ENCODE results near the gene PRTN3.

PRTN3 gene

DNA sequence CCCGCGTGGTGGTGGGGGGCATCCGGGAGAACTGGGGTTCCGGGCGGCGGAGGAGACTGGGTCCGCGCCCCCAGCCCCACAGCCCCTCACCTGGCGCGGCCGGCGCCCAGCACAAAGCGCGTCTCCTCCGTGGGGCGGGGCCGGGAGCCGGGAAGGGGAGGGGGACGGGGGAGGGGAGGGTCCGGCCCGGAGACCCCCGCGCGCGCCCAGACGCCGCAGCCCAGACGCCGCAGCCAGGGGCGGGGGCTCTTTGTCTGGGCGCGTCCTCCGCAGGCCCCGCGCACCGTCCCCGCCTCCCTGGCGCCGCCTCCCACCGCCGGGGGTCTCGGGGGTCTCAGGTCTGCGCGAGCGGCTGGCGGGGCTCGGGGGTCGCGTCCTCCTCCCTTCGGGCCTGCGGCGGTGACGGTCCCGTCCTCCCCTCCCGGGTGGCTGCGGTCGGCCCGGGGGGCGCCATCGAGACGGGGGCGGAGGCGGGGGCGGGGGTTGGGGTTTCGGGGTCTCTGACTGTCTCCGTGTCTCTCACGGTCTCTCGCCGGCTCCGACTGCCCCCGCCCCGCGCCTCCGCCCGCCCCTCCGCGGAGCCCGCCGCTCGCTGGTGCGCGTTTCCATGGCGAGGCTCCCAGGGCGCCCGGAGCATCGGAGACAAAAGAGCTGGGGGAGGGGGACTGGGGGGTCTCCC is 18.8 kb upstream of the PRTN3 start, which contains the start of gene PLPPR3:
Gene PLPPR3, minus strand, starts transcription at position 131 of the 679 bp plus-strand sequence. CDS start 396 bp downstream, outside the sequence.
- H3K27me3 ChIP-seq (ENCODE audit: insufficient read depth, insufficient read length) = no peaks in the 10 kb centered on the region
- H3K4me3 ChIP-seq (ENCODE audit: insufficient read length, low read depth) = peak within 1 kb of the TSS; percentile 48
- H3K4me1 ChIP-seq (ENCODE audit: insufficient read depth, insufficient read length) = peaks cover 10% of the 10 kb centered on the region
- no peaks in the 10 kb centered on the region for H3K9me3 ChIP-seq (ENCODE audit: insufficient read depth, low read length)
- no peak for DNase-seq (ENCODE audit: low read depth, low spot score)
- peaks cover 8% of the 10 kb centered on the region for H3K36me3 ChIP-seq (ENCODE audit: insufficient read depth, insufficient read length, low read length)
- TF ChIP-seq SUZ12 (IDR thresholded peaks at IDR 0.05; ENCODE audit: extremely low read depth, insufficient read depth, insufficient read length) (no peak), YY1 (IDR thresholded peaks at IDR 0.05; ENCODE audit: insufficient read depth, insufficient read length) (no peak), ZNF274 (IDR thresholded peaks at IDR 0.05; ENCODE audit: low read depth, low read length) (no peak)
- peak within 1 kb of the TSS; percentile 66 for H3K9ac ChIP-seq (ENCODE audit: insufficient read length, low read depth)

DNA sequence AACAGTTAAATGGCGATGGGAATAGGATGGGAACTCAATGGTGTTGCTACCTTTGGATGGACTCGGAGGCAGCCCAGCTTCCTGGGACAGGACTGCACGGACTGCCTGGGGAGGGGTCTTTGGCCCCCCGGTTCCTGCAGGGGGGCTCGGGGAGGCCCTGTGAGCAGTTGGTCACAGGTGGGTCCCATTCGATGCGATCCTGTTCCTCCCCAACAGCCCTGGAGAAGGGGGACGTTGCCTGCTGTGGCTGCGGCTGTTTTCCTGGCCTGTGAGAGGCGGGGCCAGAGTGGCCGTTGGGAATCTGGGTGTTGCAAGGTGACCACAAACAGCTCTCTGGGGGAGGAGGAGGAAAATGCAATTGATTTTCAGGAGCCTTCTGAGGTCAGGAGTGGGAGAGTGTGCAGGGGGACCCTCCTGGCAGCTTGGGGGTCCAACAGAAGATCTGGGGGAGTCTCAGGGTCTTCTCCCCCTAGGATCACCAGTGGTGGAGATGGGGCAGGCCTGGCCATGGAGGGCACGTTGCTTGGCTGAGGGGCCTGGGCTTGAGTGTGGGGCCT is 17.2 kb upstream of the PRTN3 start:
- H3K36me3 ChIP-seq (ENCODE audit: insufficient read depth, insufficient read length, low read length) = no peaks in the 10 kb centered on the region
- TF ChIP-seq YY1 (IDR thresholded peaks at IDR 0.05; ENCODE audit: insufficient read depth, insufficient read length) (no peak), ZNF274 (IDR thresholded peaks at IDR 0.05; ENCODE audit: low read depth, low read length) (no peak), SUZ12 (IDR thresholded peaks at IDR 0.05; ENCODE audit: extremely low read depth, insufficient read depth, insufficient read length) (no peak)
- no peak overlapping the region for H3K4me3 ChIP-seq (ENCODE audit: insufficient read length, low read depth)
- no peaks in the 10 kb centered on the region for H3K27me3 ChIP-seq (ENCODE audit: insufficient read depth, insufficient read length)
- no peaks in the 10 kb centered on the region for H3K9me3 ChIP-seq (ENCODE audit: insufficient read depth, low read length)
- H3K9ac ChIP-seq (ENCODE audit: insufficient read length, low read depth) = peak overlapping the region; percentile 56
- no peak for DNase-seq (ENCODE audit: low read depth, low spot score)
- peaks cover 12% of the 10 kb centered on the region for H3K4me1 ChIP-seq (ENCODE audit: insufficient read depth, insufficient read length)

DNA sequence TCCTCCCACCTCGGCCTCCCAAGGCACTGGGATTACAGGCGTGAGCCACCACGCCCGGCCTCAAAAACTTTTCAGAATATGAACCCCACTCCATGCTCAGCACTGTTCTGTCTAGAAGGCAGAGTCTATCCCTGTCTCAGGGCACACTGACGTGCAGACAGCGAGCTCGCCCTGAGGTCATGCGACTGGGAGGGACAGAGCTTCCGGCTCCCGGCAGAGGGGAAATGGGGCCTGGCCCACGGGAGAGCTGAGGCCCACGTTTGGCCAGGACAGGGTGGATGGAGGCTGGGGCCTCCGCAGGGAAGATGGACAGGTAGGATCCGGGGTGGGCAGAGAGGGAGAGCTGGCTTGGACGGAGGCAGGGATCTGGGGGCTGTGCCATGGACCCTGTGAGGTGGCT is 15.9 kb upstream of the PRTN3 start:
- Histone ChIP-seq H3K4me3 (ENCODE audit: insufficient read length, low read depth) (no peak overlapping the region), H3K9ac (ENCODE audit: insufficient read length, low read depth) (no peak overlapping the region)
- TF ChIP-seq YY1 (IDR thresholded peaks at IDR 0.05; ENCODE audit: insufficient read depth, insufficient read length) = no peak
- no peak for TF ChIP-seq ZNF274 (IDR thresholded peaks at IDR 0.05; ENCODE audit: low read depth, low read length)

GRCh38 chr19:825897-826644 is 14.7 kb upstream of the PRTN3 start:
- H3K9me3 ChIP-seq (ENCODE audit: insufficient read depth, low read length) = no peaks in the 10 kb centered on the region
- H3K4me1 ChIP-seq (ENCODE audit: insufficient read depth, insufficient read length) = peaks cover 12% of the 10 kb centered on the region
- no peak for DNase-seq (ENCODE audit: low read depth, low spot score)
- no peak overlapping the region for H3K9ac ChIP-seq (ENCODE audit: insufficient read length, low read depth)
- H3K27me3 ChIP-seq (ENCODE audit: insufficient read depth, insufficient read length) = no peaks in the 10 kb centered on the region
- no peak overlapping the region for H3K4me3 ChIP-seq (ENCODE audit: insufficient read length, low read depth)
- no peak for TF ChIP-seq YY1 (IDR thresholded peaks at IDR 0.05; ENCODE audit: insufficient read depth, insufficient read length)
- no peak for TF ChIP-seq ZNF274 (IDR thresholded peaks at IDR 0.05; ENCODE audit: low read depth, low read length)
- no peak for TF ChIP-seq SUZ12 (IDR thresholded peaks at IDR 0.05; ENCODE audit: extremely low read depth, insufficient read depth, insufficient read length)
- H3K36me3 ChIP-seq (ENCODE audit: insufficient read depth, insufficient read length, low read length) = no peaks in the 10 kb centered on the region

More for the DNA sequence above, 15.9 kb upstream of the PRTN3 start:
- Histone ChIP-seq H3K36me3 (ENCODE audit: insufficient read depth, insufficient read length, low read length) (no peaks in the 10 kb centered on the region), H3K27me3 (ENCODE audit: insufficient read depth, insufficient read length) (no peaks in the 10 kb centered on the region), H3K9me3 (ENCODE audit: insufficient read depth, low read length) (no peaks in the 10 kb centered on the region), H3K4me1 (ENCODE audit: insufficient read depth, insufficient read length) (peaks cover 12% of the 10 kb centered on the region)
- no peak for DNase-seq (ENCODE audit: low read depth, low spot score)

DNA sequence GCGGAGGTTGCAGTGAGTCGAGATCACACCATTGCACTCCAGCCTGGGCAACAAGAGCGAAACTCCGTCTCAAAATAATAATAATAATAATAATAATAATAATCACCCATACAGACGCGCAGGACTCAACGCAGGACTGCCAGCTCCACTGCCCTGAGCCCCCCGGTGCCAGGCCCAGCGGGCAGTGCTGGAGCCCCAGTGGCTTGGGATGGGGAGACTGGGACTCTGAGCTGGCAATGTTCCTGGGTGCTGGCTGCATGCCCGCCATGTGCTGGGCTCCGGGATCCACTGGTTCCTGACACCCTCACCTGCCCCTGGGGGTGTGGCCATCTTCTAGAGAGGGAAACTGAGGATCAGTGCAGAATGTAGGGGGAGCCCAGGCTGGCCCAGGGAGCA is 13.5 kb upstream of the PRTN3 start:
- H3K9ac ChIP-seq (ENCODE audit: insufficient read length, low read depth) = no peak overlapping the region
- peaks cover 12% of the 10 kb centered on the region for H3K4me1 ChIP-seq (ENCODE audit: insufficient read depth, insufficient read length)
- H3K9me3 ChIP-seq (ENCODE audit: insufficient read depth, low read length) = no peaks in the 10 kb centered on the region
- no peak overlapping the region for H3K4me3 ChIP-seq (ENCODE audit: insufficient read length, low read depth)
- TF ChIP-seq YY1 (IDR thresholded peaks at IDR 0.05; ENCODE audit: insufficient read depth, insufficient read length) = no peak
- TF ChIP-seq ZNF274 (IDR thresholded peaks at IDR 0.05; ENCODE audit: low read depth, low read length) = no peak
- TF ChIP-seq SUZ12 (IDR thresholded peaks at IDR 0.05; ENCODE audit: extremely low read depth, insufficient read depth, insufficient read length) = no peak
- no peaks in the 10 kb centered on the region for H3K36me3 ChIP-seq (ENCODE audit: insufficient read depth, insufficient read length, low read length)
- DNase-seq (ENCODE audit: low read depth, low spot score) = no peak
- H3K27me3 ChIP-seq (ENCODE audit: insufficient read depth, insufficient read length) = no peaks in the 10 kb centered on the region

GRCh38 chr19:827710-828321 is 13.0 kb upstream of the PRTN3 start, which contains the start of gene AZU1:
Gene AZU1 (plus strand): TSS chr19:827837. CDS start chr19:827847, 10 bp downstream.
- Histone ChIP-seq H3K9me3 (ENCODE audit: insufficient read depth, low read length) (no peaks in the 10 kb centered on the region), H3K4me3 (ENCODE audit: insufficient read length, low read depth) (no peak within 1 kb of the TSS), H3K4me1 (ENCODE audit: insufficient read depth, insufficient read length) (peaks cover 12% of the 10 kb centered on the region), H3K27me3 (ENCODE audit: insufficient read depth, insufficient read length) (no peaks in the 10 kb centered on the region), H3K36me3 (ENCODE audit: insufficient read depth, insufficient read length, low read length) (no peaks in the 10 kb centered on the region), H3K9ac (ENCODE audit: insufficient read length, low read depth) (no peak within 1 kb of the TSS)
- TF ChIP-seq ZNF274 (IDR thresholded peaks at IDR 0.05; ENCODE audit: low read depth, low read length) (no peak), YY1 (IDR thresholded peaks at IDR 0.05; ENCODE audit: insufficient read depth, insufficient read length) (no peak), SUZ12 (IDR thresholded peaks at IDR 0.05; ENCODE audit: extremely low read depth, insufficient read depth, insufficient read length) (no peak)
- DNase-seq (ENCODE audit: low read depth, low spot score) = no peak
